GM23248 (cell line): ENCODE measurements around the gene DGKA. TPM values are rescaled to one million over a fixed set of nuclear protein-coding genes. Genes with fewer than 3 reads are reported as not detected.
"Not testable (repeated sequence)": the region's sequence is repeated elsewhere in the genome, so short reads cannot be mapped to it uniquely, and the experiment has no call there.

Experiments used
- DNase-seq: peaks from one replicate; pipeline ENCODE4 v3.0.0-alpha.2; 2015
- H2AFZ ChIP-seq: fragments of 200-600 bp; sonication (generic); 2 replicates; pipeline ENCODE4 v1.6.1; 2016; ENCODE audit warnings: antibody characterized with exemption
- H3F3A ChIP-seq: fragments of 200-600 bp; sonication (generic); 2 replicates; pipeline ENCODE4 v1.6.1; 2016; ENCODE audit warnings: mild to moderate bottlenecking, antibody characterized with exemption, mixed run types; ENCODE audit not compliant: insufficient read depth
- H3K27ac ChIP-seq: fragments of 200-600 bp; sonication (generic); 2 replicates; pipeline ENCODE4 v1.5.1; 2016; ENCODE audit warnings: mild to moderate bottlenecking
- H3K27me3 ChIP-seq: fragments of 200-600 bp; sonication (generic); replicated peaks from 2 replicates; pipeline ENCODE4 v1.6.1; 2016; ENCODE audit warnings: mild to moderate bottlenecking; ENCODE audit not compliant: insufficient read depth
- H3K36me3 ChIP-seq: fragments of 200-600 bp; sonication (generic); 2 replicates; pipeline ENCODE4 v1.6.1; 2016; ENCODE audit warnings: low read depth, mild to moderate bottlenecking
- H3K4me1 ChIP-seq: fragments of 200-600 bp; sonication (generic); 2 replicates; pipeline ENCODE4 v1.6.1; 2016; ENCODE audit warnings: mild to moderate bottlenecking; ENCODE audit not compliant: insufficient read depth
- H3K4me2 ChIP-seq: fragments of 200-600 bp; sonication (generic); one replicate; pipeline ENCODE4 v1.6.1; 2016; ENCODE audit warnings: mild to moderate bottlenecking; ENCODE audit not compliant: unreplicated experiment
- H3K4me3 ChIP-seq: fragments of 200-600 bp; sonication (generic); 2 replicates; pipeline ENCODE4 v1.5.1; 2016; ENCODE audit warnings: mild to moderate bottlenecking
- H3K79me2 ChIP-seq: fragments of 200-600 bp; sonication (generic); 2 replicates; pipeline ENCODE4 v1.6.1; 2016; ENCODE audit warnings: mild to moderate bottlenecking; ENCODE audit not compliant: insufficient read depth
- H3K9ac ChIP-seq: fragments of 200-600 bp; sonication (generic); 2 replicates; pipeline ENCODE4 v1.6.1; 2016; ENCODE audit warnings: mild to moderate bottlenecking
- H3K9me2 ChIP-seq: fragments of 200-600 bp; sonication (generic); 2 replicates; pipeline ENCODE4 v1.6.1; 2016; ENCODE audit warnings: mixed run types, mild to moderate bottlenecking, moderate library complexity; ENCODE audit not compliant: insufficient read depth
- H3K9me3 ChIP-seq: fragments of 200-600 bp; sonication (generic); one replicate; pipeline ENCODE4 v1.6.1; 2017; ENCODE audit warnings: low read depth
- H4K20me1 ChIP-seq: fragments of 200-600 bp; sonication (generic); 2 replicates; pipeline ENCODE4 v1.6.0; 2016; ENCODE audit not compliant: insufficient read depth
- EZH2 ChIP-seq: fragments of 200-600 bp; sonication (generic); IDR thresholded peaks from 2 replicates; pipeline ENCODE4 v1.6.1; 2018; ENCODE audit warnings: antibody characterized with exemption, mild to moderate bottlenecking; ENCODE audit not compliant: insufficient read depth, poor library complexity, severe bottlenecking
- EZH2phosphoT487 ChIP-seq: fragments of 200-600 bp; sonication (generic); IDR thresholded peaks from 2 replicates; pipeline ENCODE4 v1.6.1; 2018; ENCODE audit warnings: antibody characterized with exemption, moderate library complexity, mild to moderate bottlenecking, low read depth; ENCODE audit not compliant: insufficient read depth
- WGBS, 2 experiments: methylation state at CpG; one replicate each; pipeline ENCODE4 v1.1.6; 2015 to 2017; ENCODE audit warnings: low lambda C conversion rate in 2 of 2, low coverage in 1 of 2; ENCODE audit errors: missing lambda C conversion rate in 2 of 2; 5-methylcytosine and 5-hydroxymethylcytosine counted together
- in situ Hi-C: fragments of 300-500 bp; cut with MboI; formaldehyde crosslinking; loops from 2 replicates; pipeline ENCODE4 v1.15.0; 2020
- polyA plus RNA-seq: library from polyadenylated mRNA; unstranded; fragments of >200 nt; fragmentation: Nextera tagmentation; extraction: Ambion mirVana; gene quantifications from 2 replicates; pipeline ENCODE4 v1.2.1, GENCODE V29; 2016
- total RNA-seq: library from RNA; depleted of rRNA; stranded (reverse); fragments of >200 nt; shearing (Covaris generic); gene quantifications from 2 replicates; pipeline ENCODE4 v1.2.3, GENCODE V29; 2014

Gene DGKA
- total and polyA plus RNA-seq, 2 experiments from 2014 or later, result 67.7 to 116 TPM

GRCh38 chr12:55982319-55982936 lies 51.5 kb downstream of the DGKA start:
- Histone ChIP-seq H3K9ac (no peak overlapping the region), H2AFZ (no peak overlapping the region), H4K20me1 (peaks cover 4% of the 10 kb centered on the region; the same call in 1 of the 2 replicates), H3K27ac (no peak overlapping the region), H3K4me2 (no peak overlapping the region), H3K27me3 (no peaks in the 10 kb centered on the region), H3F3A (no peaks in the 10 kb centered on the region), H3K79me2 (peaks cover 87% of the 10 kb centered on the region), H3K9me2 (no peaks in the 10 kb centered on the region), H3K4me3 (no peak overlapping the region), H3K9me3 (no peaks in the 10 kb centered on the region), H3K4me1 (peaks cover 8% of the 10 kb centered on the region), H3K36me3 (peaks cover 21% of the 10 kb centered on the region)
- no peak for TF ChIP-seq EZH2phosphoT487
- in situ Hi-C loops, result no loop called here
- WGBS, 2 experiments, result 57 to 60% methylated on average over 3 of the region's 3 CpGs
- DNase-seq, result no peak

GRCh38 chr12:55983232-55983842 lies 52.4 kb downstream of the DGKA start:
- WGBS, 2 experiments, result 89 to 99% methylated on average over 4 of the region's 4 CpGs

GRCh38 chr12:55984861-55985260 lies 53.9 kb downstream of the DGKA start:
- H3K27me3 ChIP-seq, result no peaks in the 10 kb centered on the region
- no peak overlapping the region for H2AFZ ChIP-seq
- H3K4me2 ChIP-seq, result no peak overlapping the region
- in situ Hi-C loops, result no loop called here
- no peak overlapping the region for H3K4me3 ChIP-seq
- WGBS, 2 experiments, result 68 to 80% methylated on average over 2 of the region's 2 CpGs
- peaks cover 64% of the 10 kb centered on the region for H3K79me2 ChIP-seq
- H3K9ac ChIP-seq, result no peak overlapping the region
- no peak for DNase-seq
- no peak overlapping the region for H3K27ac ChIP-seq
- peaks cover 25% of the 10 kb centered on the region for H3K36me3 ChIP-seq
- H3K4me1 ChIP-seq, result peaks cover 8% of the 10 kb centered on the region
- H3K9me2 ChIP-seq, result no peaks in the 10 kb centered on the region
- no peaks in the 10 kb centered on the region for H3F3A ChIP-seq
- no peaks in the 10 kb centered on the region for H3K9me3 ChIP-seq
- peaks cover 4% of the 10 kb centered on the region; the same call in 1 of the 2 replicates for H4K20me1 ChIP-seq
- TF ChIP-seq EZH2, result no peak
- TF ChIP-seq EZH2phosphoT487, result no peak

More at GRCh38 chr12:55983232-55983842, 52.4 kb downstream of the DGKA start:
- in situ Hi-C loops, result no loop called here
- H3K4me3 ChIP-seq, result no peak overlapping the region
- no peak for TF ChIP-seq EZH2phosphoT487
- TF ChIP-seq EZH2, result no peak
- no peak for DNase-seq
- H2AFZ ChIP-seq, result no peak overlapping the region
- H3F3A ChIP-seq, result no peaks in the 10 kb centered on the region
- no peaks in the 10 kb centered on the region for H3K9me3 ChIP-seq
- no peak overlapping the region for H3K4me2 ChIP-seq
- no peaks in the 10 kb centered on the region for H3K9me2 ChIP-seq
- peaks cover 4% of the 10 kb centered on the region; the same call in 1 of the 2 replicates for H4K20me1 ChIP-seq
- H3K79me2 ChIP-seq, result peaks cover 78% of the 10 kb centered on the region
- peaks cover 21% of the 10 kb centered on the region for H3K36me3 ChIP-seq
- H3K9ac ChIP-seq, result no peak overlapping the region
- H3K4me1 ChIP-seq, result peaks cover 8% of the 10 kb centered on the region
- no peak overlapping the region for H3K27ac ChIP-seq
- no peaks in the 10 kb centered on the region for H3K27me3 ChIP-seq

GRCh38 chr12:55985341-55985740 lies 54.4 kb downstream of the DGKA start:
- WGBS, 2 experiments, result 90% methylated on average over 4 of the region's 4 CpGs
- in situ Hi-C loops, result no loop called here
- peaks cover 28% of the 10 kb centered on the region for H3K36me3 ChIP-seq
- peaks cover 4% of the 10 kb centered on the region; the same call in 1 of the 2 replicates for H4K20me1 ChIP-seq
- H2AFZ ChIP-seq, result no peak overlapping the region
- no peaks in the 10 kb centered on the region for H3F3A ChIP-seq
- no peak overlapping the region for H3K9ac ChIP-seq
- H3K4me3 ChIP-seq, result no peak overlapping the region
- no peaks in the 10 kb centered on the region for H3K9me2 ChIP-seq
- peaks cover 59% of the 10 kb centered on the region for H3K79me2 ChIP-seq
- no peak overlapping the region for H3K27ac ChIP-seq
- no peak for DNase-seq
- no peak overlapping the region for H3K4me2 ChIP-seq
- TF ChIP-seq EZH2 (no peak), EZH2phosphoT487 (no peak)
- H3K4me1 ChIP-seq, result peaks cover 8% of the 10 kb centered on the region
- H3K9me3 ChIP-seq, result no peaks in the 10 kb centered on the region
- no peaks in the 10 kb centered on the region for H3K27me3 ChIP-seq

DNA sequence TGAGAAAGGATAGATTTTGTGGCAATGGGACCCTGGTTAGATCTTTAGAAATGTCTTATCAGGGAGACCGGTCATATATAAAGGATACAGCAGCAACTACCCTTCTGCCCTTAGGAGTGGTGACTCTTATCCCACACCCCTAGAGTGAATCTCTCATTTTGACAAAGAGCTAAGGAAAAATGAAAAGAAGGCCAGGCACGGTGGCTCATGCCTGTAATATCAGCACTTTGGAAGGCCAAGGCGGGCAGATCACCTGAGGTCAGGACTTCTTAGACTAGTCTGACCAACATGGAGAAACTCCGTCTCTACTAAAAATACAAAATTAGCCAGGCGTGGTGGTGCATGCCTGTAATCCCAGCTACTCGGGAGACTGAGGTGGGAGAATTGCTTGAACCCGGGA lies 55.0 kb downstream of the DGKA start:
- H3K9me3 ChIP-seq, H4K20me1 ChIP-seq, H3F3A ChIP-seq, H3K27me3 ChIP-seq, DNase-seq, H3K9me2 ChIP-seq, H3K27ac ChIP-seq, H2AFZ ChIP-seq, H3K9ac ChIP-seq, H3K4me1 ChIP-seq, H3K4me3 ChIP-seq, in situ Hi-C loops, H3K4me2 ChIP-seq: not testable (repeated sequence)
- peaks cover 35% of the 10 kb centered on the region for H3K36me3 ChIP-seq
- H3K79me2 ChIP-seq, result peaks cover 53% of the 10 kb centered on the region
- 93% methylated on average over 7 of the region's 7 CpGs for WGBS, 2 experiments
